GM21528 (cell line): ENCODE results near the gene TBC1D24.
"Not testable (repeated sequence)": the region's sequence is repeated elsewhere in the genome, so short reads cannot be mapped to it uniquely, and the experiment has no call there.

Experiments
- ATAC-seq: cut with Tn5 transposase; IDR thresholded peaks from one replicate; pipeline ENCODE4 v1.9.1; 2021; ENCODE audit warnings: mild to moderate bottlenecking, moderate library complexity; ENCODE audit not compliant: unreplicated experiment, low FRiP score

TBC1D24 gene

DNA sequence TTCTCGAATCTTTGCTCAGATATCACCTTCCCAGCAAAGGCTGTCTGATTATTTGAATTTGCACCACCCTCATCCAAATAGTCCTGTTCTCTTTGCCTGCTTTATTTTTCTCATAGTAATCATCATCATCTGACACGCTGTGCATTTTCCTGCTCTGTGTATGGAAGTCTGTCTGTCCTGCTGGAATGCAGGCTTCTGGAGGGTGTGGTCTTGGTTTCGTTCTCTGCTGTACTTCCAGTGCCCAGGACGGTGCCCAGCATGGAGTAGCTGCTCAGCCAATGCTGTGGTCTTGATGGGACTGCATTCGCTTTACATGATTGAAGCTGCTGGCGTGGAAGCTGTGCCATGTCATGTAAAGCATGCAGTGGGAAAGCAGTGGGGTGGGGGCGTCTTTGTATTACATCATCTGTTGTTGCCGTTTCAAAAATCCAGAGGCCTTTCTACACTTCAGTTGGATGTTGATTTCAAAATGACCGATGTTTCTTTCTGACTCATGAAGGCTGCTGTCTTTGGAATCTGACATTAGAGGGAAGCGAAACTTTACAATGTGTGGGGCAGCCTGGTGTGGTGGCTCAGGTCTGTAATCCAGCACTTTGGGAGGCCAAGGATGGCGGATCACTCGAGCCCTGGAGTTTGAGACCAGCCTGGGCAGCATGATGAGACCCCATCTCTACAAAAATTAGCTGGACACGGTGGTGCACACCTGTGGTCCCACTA lies 79.9 kb downstream of the TBC1D24 start:
- not testable (repeated sequence) for ATAC-seq
